ACHN (cell line): ENCODE measurements around the gene IL21R.

Source experiments
- DNase-seq: peaks from one replicate; pipeline ENCODE4 v3.0.0-alpha.2; 2015
- in situ Hi-C: cut with HindIII; loops from 2 replicates; pipeline ENCODE4 v1.10.0; 2017; ENCODE audit warnings: low sequenced_read_pairs, low pct_ligation_motif_present, low pct_unique_long_range_greater_than_20kb

The IL21R gene

GRCh38 chr16:27470567-27471431 lies 68.8 kb downstream of the IL21R start:
- peak; percentile 35 for DNase-seq
- in situ Hi-C loops, result no loop called here

GRCh38 chr16:27471661-27472060 lies 69.7 kb downstream of the IL21R start:
- in situ Hi-C loops, result no loop called here
- DNase-seq, result no peak

GRCh38 chr16:27472091-27473020 lies 70.4 kb downstream of the IL21R start:
- in situ Hi-C loops, result no loop called here
- no peak for DNase-seq

GRCh38 chr16:27473101-27473900 lies 71.3 kb downstream of the IL21R start:
- in situ Hi-C loops, result no loop called here
- DNase-seq, result no peak

GRCh38 chr16:27474041-27474440 lies 72.1 kb downstream of the IL21R start:
- in situ Hi-C loops, result no loop called here

GRCh38 chr16:27474921-27475320 lies 72.9 kb downstream of the IL21R start:
- in situ Hi-C loops, result no loop called here
- DNase-seq, result no peak

More at GRCh38 chr16:27474041-27474440, 72.1 kb downstream of the IL21R start:
- DNase-seq, result no peak

- peak; percentile 95 for DNase-seq
- in situ Hi-C loops, result no loop called here
Observed at GRCh38 chr16:27475561-27475960, 73.6 kb downstream of the IL21R start.

- DNase-seq, result peak; percentile 18
- in situ Hi-C loops, result no loop called here
Observed at GRCh38 chr16:27476240-27476639, 74.3 kb downstream of the IL21R start.

- in situ Hi-C loops, result no loop called here
- no peak for DNase-seq
Observed at GRCh38 chr16:27480761-27481160, 78.8 kb downstream of the IL21R start.

GRCh38 chr16:27481282-27481934 lies 79.4 kb downstream of the IL21R start:
- DNase-seq, result no peak
- in situ Hi-C loops, result no loop called here

GRCh38 chr16:27482397-27483087 lies 80.6 kb downstream of the IL21R start:
- DNase-seq, result no peak
- in situ Hi-C loops, result no loop called here

GRCh38 chr16:27483088-27483437 lies 81.1 kb downstream of the IL21R start:
- in situ Hi-C loops, result no loop called here
- DNase-seq, result no peak

GRCh38 chr16:27483624-27484023 lies 81.7 kb downstream of the IL21R start:
- no peak for DNase-seq
- in situ Hi-C loops, result no loop called here

- in situ Hi-C loops, result no loop called here
- no peak for DNase-seq
Observed at GRCh38 chr16:27485126-27485525, 83.2 kb downstream of the IL21R start.

- DNase-seq, result no peak
- in situ Hi-C loops, result no loop called here
Observed at GRCh38 chr16:27485811-27486210, 83.8 kb downstream of the IL21R start.

- no peak for DNase-seq
Observed at GRCh38 chr16:27486344-27486743, 84.4 kb downstream of the IL21R start.

GRCh38 chr16:27486760-27487159 lies 84.8 kb downstream of the IL21R start:
- in situ Hi-C loops, result no loop called here
- DNase-seq, result no peak

More at GRCh38 chr16:27486344-27486743, 84.4 kb downstream of the IL21R start:
- in situ Hi-C loops, result no loop called here

GRCh38 chr16:27489421-27489820 lies 87.4 kb downstream of the IL21R start:
- no peak for DNase-seq

More at GRCh38 chr16:27489421-27489820, 87.4 kb downstream of the IL21R start:
- in situ Hi-C loops, result no loop called here
